NT2/D1 (cell line): ENCODE data around the gene FSIP1.

Experiments
- DNase-seq: peaks from one replicate; pipeline ENCODE4 v3.0.0-alpha.2; 2011; ENCODE audit warnings: low read depth, low spot score
- H3K27me3 ChIP-seq: 2 replicates; pipeline ENCODE4 v1.6.0; 2011; ENCODE audit warnings: mild to moderate bottlenecking; ENCODE audit not compliant: insufficient read length, insufficient read depth
- H3K36me3 ChIP-seq: 2 replicates; pipeline ENCODE4 v1.6.1; 2011; ENCODE audit warnings: mild to moderate bottlenecking, low read length, mixed read lengths; ENCODE audit not compliant: insufficient read depth, insufficient read length
- H3K4me1 ChIP-seq: 2 replicates; pipeline ENCODE4 v1.5.1; 2011; ENCODE audit not compliant: insufficient read depth, insufficient read length
- H3K4me3 ChIP-seq: 2 replicates; pipeline ENCODE4 v1.5.1; 2011; ENCODE audit warnings: low read depth; ENCODE audit not compliant: insufficient read length
- H3K9ac ChIP-seq: 2 replicates; pipeline ENCODE4 v1.6.0; 2011; ENCODE audit warnings: low read depth; ENCODE audit not compliant: insufficient read length
- H3K9me3 ChIP-seq: 2 replicates; pipeline ENCODE4 v1.5.1; 2011; ENCODE audit warnings: mild to moderate bottlenecking, low read length; ENCODE audit not compliant: insufficient read depth
- SUZ12 ChIP-seq: IDR thresholded peaks from 2 replicates; pipeline ENCODE4 v1.6.1; 2011; ENCODE audit not compliant: insufficient read length, insufficient read depth; ENCODE audit errors: extremely low read depth
- YY1 ChIP-seq: IDR thresholded peaks from 2 replicates; pipeline ENCODE4 v1.6.1; 2011; ENCODE audit not compliant: insufficient read length, insufficient read depth
- ZNF274 ChIP-seq: IDR thresholded peaks from 2 replicates; pipeline ENCODE4 v1.6.1; 2011; ENCODE audit warnings: mild to moderate bottlenecking, low read depth, low read length

FSIP1 gene

DNA sequence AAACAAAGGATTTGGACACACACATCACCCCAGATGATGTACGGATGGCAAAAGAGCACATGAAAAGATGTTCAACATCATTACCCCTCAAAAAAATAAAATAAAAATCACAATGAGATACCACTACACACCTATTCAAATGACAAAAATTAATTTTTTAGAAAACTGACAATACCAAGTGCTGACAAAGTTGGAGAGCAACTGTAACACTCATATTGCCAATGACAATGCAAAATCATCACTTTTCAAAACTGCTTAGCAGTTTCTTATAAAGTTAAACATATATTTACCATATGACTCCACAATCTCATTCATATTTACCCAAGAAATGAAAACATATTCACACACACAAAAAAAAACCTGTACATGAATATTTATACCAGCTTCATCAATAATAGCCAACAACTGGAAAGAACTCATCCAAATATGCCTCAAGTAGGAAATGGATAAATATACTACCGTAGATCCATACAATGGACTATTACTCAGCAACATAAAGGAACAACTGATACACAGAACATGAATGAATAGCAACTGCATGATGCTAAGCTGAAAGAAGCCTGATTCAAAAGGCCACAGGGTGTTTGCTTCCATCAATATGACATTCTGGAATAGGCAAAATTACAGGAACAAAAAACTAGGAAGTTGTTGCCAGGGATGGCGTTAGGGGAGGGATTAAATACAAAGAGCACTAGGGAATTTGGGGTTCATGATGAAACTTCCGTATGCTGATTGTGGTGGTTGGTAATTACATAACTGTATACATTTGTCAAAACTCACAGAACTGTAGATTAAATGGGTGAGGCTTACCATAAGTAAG, 1.3 kb downstream of the FSIP1 start:
- Histone ChIP-seq H3K4me1 (no peaks in the 10 kb centered on the region), H3K36me3 (peaks cover 10% of the 10 kb centered on the region), H3K27me3 (no peaks in the 10 kb centered on the region), H3K4me3 (no peak overlapping the region), H3K9me3 (no peaks in the 10 kb centered on the region), H3K9ac (no peak overlapping the region)
- TF ChIP-seq YY1 (no peak), ZNF274 (no peak), SUZ12 (no peak)
- DNase-seq = no peak

- H3K36me3 ChIP-seq = no peaks in the 10 kb centered on the region
- H3K9me3 ChIP-seq = no peaks in the 10 kb centered on the region
- no peak overlapping the region for H3K9ac ChIP-seq
- TF ChIP-seq YY1 (no peak), SUZ12 (no peak), ZNF274 (no peak)
- H3K4me3 ChIP-seq = no peak overlapping the region
- no peaks in the 10 kb centered on the region for H3K27me3 ChIP-seq
- no peaks in the 10 kb centered on the region for H3K4me1 ChIP-seq
- no peak for DNase-seq
Observed at GRCh38 chr15:39778021-39778420, 4.6 kb downstream of the FSIP1 start.

DNA sequence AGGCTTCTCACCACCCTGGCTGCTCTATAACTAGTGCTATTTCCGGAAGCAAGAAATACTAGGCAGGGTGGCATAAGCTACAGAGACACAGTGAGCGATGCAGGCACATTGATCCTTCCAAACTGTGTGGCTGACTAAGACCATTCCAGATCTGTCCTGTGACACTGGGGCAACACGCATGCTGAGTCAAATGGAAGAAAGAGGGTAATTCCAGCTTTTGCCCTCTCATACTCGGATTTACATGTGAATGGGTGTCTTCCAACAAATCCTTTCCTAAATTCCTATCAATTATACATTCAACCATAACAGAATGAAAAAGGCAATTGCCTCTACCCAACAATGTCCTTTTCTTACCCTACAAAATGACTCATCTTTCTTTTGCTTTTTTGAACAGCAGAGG, 5.1 kb downstream of the FSIP1 start:
- Histone ChIP-seq H3K9me3 (no peaks in the 10 kb centered on the region), H3K36me3 (no peaks in the 10 kb centered on the region), H3K9ac (no peak overlapping the region), H3K4me1 (no peaks in the 10 kb centered on the region), H3K27me3 (no peaks in the 10 kb centered on the region), H3K4me3 (no peak overlapping the region)
- no peak for TF ChIP-seq SUZ12
- no peak for TF ChIP-seq ZNF274
- no peak for TF ChIP-seq YY1
- no peak for DNase-seq

DNA sequence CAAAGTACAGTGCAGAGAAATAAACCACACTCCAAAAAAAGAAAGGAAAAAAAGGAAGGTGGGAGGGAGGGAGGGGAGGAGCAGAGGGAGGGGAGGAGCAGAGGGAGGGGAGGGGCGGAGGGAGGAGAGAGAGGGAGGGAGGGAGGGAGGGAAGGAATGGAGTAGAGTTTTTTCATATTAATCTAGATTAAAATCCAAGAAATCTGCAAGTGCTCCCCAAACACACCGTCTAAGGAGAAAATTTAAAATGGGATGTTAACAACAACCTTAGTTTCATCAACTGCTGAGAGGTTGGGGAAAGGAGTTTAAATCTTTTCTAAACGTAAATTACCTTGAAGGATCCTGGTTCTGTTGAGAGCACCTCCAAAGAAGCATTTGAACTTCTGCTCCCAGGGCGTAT, 6.6 kb downstream of the FSIP1 start:
- no peaks in the 10 kb centered on the region for H3K4me1 ChIP-seq
- no peak overlapping the region for H3K4me3 ChIP-seq
- no peak overlapping the region for H3K9ac ChIP-seq
- no peak for DNase-seq
- no peaks in the 10 kb centered on the region for H3K36me3 ChIP-seq
- H3K27me3 ChIP-seq = no peaks in the 10 kb centered on the region
- no peaks in the 10 kb centered on the region for H3K9me3 ChIP-seq
- no peak for TF ChIP-seq YY1
- no peak for TF ChIP-seq ZNF274
- no peak for TF ChIP-seq SUZ12

GRCh38 chr15:39774688-39775267, 7.9 kb downstream of the FSIP1 start:
- H3K9me3 ChIP-seq = no peaks in the 10 kb centered on the region
- no peak for TF ChIP-seq YY1

DNA sequence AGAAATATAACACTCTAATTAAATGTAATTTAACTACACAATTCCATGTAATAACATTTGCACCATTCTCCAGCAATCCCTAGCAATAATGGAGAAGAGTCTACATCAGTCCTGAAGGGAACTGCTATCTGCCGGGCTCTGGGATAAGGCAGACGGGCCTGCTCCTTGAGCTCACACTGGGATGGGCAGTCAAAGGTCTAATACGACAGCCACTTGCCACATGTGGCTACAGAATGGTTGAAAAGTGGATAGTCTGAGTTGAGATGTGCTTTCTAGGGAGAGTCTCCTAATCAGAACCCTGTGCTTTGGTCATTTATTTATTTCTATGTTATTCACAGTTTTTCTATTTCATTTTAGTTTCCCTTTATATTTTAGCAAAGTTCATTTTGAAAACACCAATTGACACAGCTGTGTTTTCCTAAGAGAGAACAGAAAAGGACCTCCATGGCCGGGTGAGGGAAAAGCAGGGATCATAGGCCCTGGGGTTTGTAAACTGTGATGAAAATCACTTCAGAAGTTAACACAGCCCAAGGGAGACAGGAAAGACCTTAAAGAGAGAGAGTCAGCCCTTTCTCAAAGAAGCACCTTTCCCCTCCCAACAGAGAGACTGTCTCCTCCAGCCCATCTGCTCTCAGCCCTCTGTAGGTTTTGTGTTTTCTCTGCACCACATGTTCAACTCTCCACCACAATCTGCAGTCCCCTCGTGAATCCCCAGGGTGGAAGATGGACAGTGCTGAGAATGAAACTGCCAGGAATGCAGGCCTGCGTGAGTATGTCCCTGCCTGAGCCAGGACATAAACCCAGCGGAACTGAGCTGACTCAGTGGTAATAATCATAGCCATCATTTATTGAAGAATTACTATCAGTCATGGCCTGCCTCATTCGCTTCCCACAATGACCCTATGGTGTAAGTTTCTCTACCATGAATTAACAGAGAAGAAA, 11.6 kb downstream of the FSIP1 start:
- Histone ChIP-seq H3K9ac (no peak overlapping the region), H3K4me1 (no peaks in the 10 kb centered on the region), H3K9me3 (no peaks in the 10 kb centered on the region), H3K4me3 (no peak overlapping the region), H3K27me3 (no peaks in the 10 kb centered on the region), H3K36me3 (no peaks in the 10 kb centered on the region)
- no peak for DNase-seq
- TF ChIP-seq SUZ12 (no peak), YY1 (no peak), ZNF274 (no peak)

More at GRCh38 chr15:39774688-39775267, 7.9 kb downstream of the FSIP1 start:
- no peak for DNase-seq
- no peak overlapping the region for H3K9ac ChIP-seq
- no peaks in the 10 kb centered on the region for H3K36me3 ChIP-seq
- no peak overlapping the region for H3K4me3 ChIP-seq
- H3K27me3 ChIP-seq = no peaks in the 10 kb centered on the region
- no peaks in the 10 kb centered on the region for H3K4me1 ChIP-seq

- TF ChIP-seq SUZ12 (no peak), YY1 (no peak), ZNF274 (no peak)
- H3K27me3 ChIP-seq = no peaks in the 10 kb centered on the region
- H3K4me3 ChIP-seq = no peak overlapping the region
- no peaks in the 10 kb centered on the region for H3K9me3 ChIP-seq
- H3K4me1 ChIP-seq = no peaks in the 10 kb centered on the region
- no peaks in the 10 kb centered on the region for H3K36me3 ChIP-seq
- no peak overlapping the region for H3K9ac ChIP-seq
- DNase-seq = no peak
Observed at GRCh38 chr15:39767921-39768320, 14.7 kb downstream of the FSIP1 start.
